Measurements from ENCODE around the gene MACROD2. TPM values are rescaled to one million over a fixed set of nuclear protein-coding genes. Genes with fewer than 3 reads are reported as not detected.

MACROD2 gene
- total RNA-seq, 4 donors from 2014 or later, result 12.6 to 60.3 (median 18.9) TPM

- TF ChIP-seq POLR2AphosphoS5 (IDR thresholded peaks at IDR 0.05) (no peak), POLR2A (IDR thresholded peaks at IDR 0.05) (no peak), EP300 (IDR thresholded peaks at IDR 0.05) (no peak)
- TF ChIP-seq, protein P1, sequence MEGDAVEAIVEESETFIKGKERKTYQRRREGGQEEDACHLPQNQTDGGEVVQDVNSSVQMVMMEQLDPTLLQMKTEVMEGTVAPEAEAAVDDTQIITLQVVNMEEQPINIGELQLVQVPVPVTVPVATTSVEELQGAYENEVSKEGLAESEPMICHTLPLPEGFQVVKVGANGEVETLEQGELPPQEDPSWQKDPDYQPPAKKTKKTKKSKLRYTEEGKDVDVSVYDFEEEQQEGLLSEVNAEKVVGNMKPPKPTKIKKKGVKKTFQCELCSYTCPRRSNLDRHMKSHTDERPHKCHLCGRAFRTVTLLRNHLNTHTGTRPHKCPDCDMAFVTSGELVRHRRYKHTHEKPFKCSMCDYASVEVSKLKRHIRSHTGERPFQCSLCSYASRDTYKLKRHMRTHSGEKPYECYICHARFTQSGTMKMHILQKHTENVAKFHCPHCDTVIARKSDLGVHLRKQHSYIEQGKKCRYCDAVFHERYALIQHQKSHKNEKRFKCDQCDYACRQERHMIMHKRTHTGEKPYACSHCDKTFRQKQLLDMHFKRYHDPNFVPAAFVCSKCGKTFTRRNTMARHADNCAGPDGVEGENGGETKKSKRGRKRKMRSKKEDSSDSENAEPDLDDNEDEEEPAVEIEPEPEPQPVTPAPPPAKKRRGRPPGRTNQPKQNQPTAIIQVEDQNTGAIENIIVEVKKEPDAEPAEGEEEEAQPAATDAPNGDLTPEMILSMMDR (IDR thresholded peaks at IDR 0.05), result no peak
Observed at GRCh38 chr20:14155361-14155760, 160.0 kb downstream of the MACROD2 start.

GRCh38 chr20:14178528-14178927, 183.2 kb downstream of the MACROD2 start:
- H3K27me3 ChIP-seq, result no peaks in the 10 kb centered on the region
- no peak for DNase-seq (ENCODE audit: low spot score in 2 of 2)
- no peaks in the 10 kb centered on the region for H3K36me3 ChIP-seq
- no peak for TF ChIP-seq POLR2A (IDR thresholded peaks at IDR 0.05)
- TF ChIP-seq, protein P1 (IDR thresholded peaks at IDR 0.05), result no peak
- no peak for TF ChIP-seq EP300 (IDR thresholded peaks at IDR 0.05)
- no peak overlapping the region for H3K4me3 ChIP-seq
- H3K9me3 ChIP-seq, result peaks cover 9% of the 10 kb centered on the region
- no peaks in the 10 kb centered on the region for H3K4me1 ChIP-seq
- WGBS, result 90% methylated on average over 4 of the region's 4 CpGs
- H3K27ac ChIP-seq, result no peak overlapping the region

More at GRCh38 chr20:14155361-14155760, 160.0 kb downstream of the MACROD2 start:
- Histone ChIP-seq H3K9me3 (no peaks in the 10 kb centered on the region), H3K27me3 (no peaks in the 10 kb centered on the region), H3K4me1 (no peaks in the 10 kb centered on the region), H3K4me3 (no peak overlapping the region), H3K36me3 (no peaks in the 10 kb centered on the region), H3K27ac (no peak overlapping the region)
- no peak for DNase-seq (ENCODE audit: low spot score in 2 of 2)
- WGBS, result 80% methylated on average over 2 of the region's 2 CpGs

DNA sequence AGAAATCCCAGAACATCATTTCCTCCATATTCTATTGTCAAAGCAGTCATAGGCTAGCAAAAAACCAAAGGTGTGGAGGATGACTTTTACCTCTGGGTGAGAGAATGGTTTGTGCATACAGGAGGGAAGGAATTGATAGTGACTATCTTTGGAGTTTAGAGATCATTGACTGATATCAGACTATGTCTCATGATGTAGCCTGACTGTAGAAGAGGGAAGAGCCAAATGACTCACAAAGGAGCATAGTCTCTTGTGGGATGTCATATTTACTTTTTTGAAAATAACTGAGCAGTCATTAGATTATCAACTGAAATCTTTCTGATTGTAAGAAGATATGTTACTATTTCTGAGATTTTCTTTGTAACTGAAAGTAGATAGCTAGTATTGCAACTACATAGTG, 183.6 kb downstream of the MACROD2 start:
- DNase-seq (ENCODE audit: low spot score in 2 of 2), result no peak
- Histone ChIP-seq H3K27ac (no peak overlapping the region), H3K27me3 (no peaks in the 10 kb centered on the region), H3K4me1 (no peaks in the 10 kb centered on the region), H3K9me3 (peaks cover 9% of the 10 kb centered on the region), H3K4me3 (no peak overlapping the region), H3K36me3 (no peaks in the 10 kb centered on the region)
- TF ChIP-seq POLR2AphosphoS5 (IDR thresholded peaks at IDR 0.05), result no peak
- TF ChIP-seq, protein P1 (IDR thresholded peaks at IDR 0.05), result no peak
- TF ChIP-seq POLR2A (IDR thresholded peaks at IDR 0.05), result no peak
- TF ChIP-seq EP300 (IDR thresholded peaks at IDR 0.05), result no peak

GRCh38 chr20:14189794-14190402, 194.6 kb downstream of the MACROD2 start:
- no peak overlapping the region for H3K4me3 ChIP-seq
- no peak for DNase-seq (ENCODE audit: low spot score in 2 of 2)
- H3K9me3 ChIP-seq, result no peaks in the 10 kb centered on the region
- no peaks in the 10 kb centered on the region for H3K4me1 ChIP-seq
- no peaks in the 10 kb centered on the region for H3K27me3 ChIP-seq
- TF ChIP-seq EP300 (IDR thresholded peaks at IDR 0.05), result no peak
- TF ChIP-seq POLR2AphosphoS5 (IDR thresholded peaks at IDR 0.05), result no peak
- TF ChIP-seq, protein P1 (IDR thresholded peaks at IDR 0.05), result no peak
- H3K36me3 ChIP-seq, result no peaks in the 10 kb centered on the region
- 40% methylated on average over 1 of the region's 1 CpG for WGBS
- H3K27ac ChIP-seq, result no peak overlapping the region

DNA sequence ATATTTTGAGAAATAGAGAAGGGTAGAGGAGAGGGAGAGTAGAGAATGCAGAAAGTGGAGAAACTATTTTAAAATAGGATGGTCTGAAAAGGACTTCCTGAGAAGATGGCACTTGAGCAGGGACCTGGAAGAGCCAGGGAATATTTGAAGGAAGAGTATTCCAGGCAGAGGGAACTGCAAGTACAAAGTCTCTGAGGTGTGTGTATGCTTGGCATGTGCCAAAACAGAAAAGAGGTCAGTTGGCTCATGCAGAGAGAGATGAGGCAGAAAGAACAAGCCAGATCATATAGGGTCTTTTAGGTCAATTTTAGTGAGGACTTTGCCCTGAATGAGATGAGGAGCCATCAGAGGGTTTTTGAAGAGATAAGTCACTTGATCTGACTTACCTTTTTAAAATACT, 196.2 kb downstream of the MACROD2 start:
- Histone ChIP-seq H3K27me3 (no peaks in the 10 kb centered on the region), H3K36me3 (no peaks in the 10 kb centered on the region), H3K4me3 (no peak overlapping the region), H3K9me3 (no peaks in the 10 kb centered on the region), H3K4me1 (no peaks in the 10 kb centered on the region), H3K27ac (no peak overlapping the region)
- DNase-seq (ENCODE audit: low spot score in 2 of 2), result no peak
- TF ChIP-seq POLR2AphosphoS5 (IDR thresholded peaks at IDR 0.05), result no peak

- no peaks in the 10 kb centered on the region for H3K36me3 ChIP-seq
- 86% methylated on average over 4 of the region's 4 CpGs for WGBS
- DNase-seq (ENCODE audit: low spot score in 2 of 2), result no peak
- H3K9me3 ChIP-seq, result no peaks in the 10 kb centered on the region
- TF ChIP-seq POLR2AphosphoS5 (IDR thresholded peaks at IDR 0.05) (no peak), POLR2A (IDR thresholded peaks at IDR 0.05) (no peak)
- H3K27ac ChIP-seq, result no peak overlapping the region
- no peaks in the 10 kb centered on the region for H3K4me1 ChIP-seq
- H3K4me3 ChIP-seq, result no peak overlapping the region
- no peaks in the 10 kb centered on the region for H3K27me3 ChIP-seq
Observed at GRCh38 chr20:14193443-14193842, 198.1 kb downstream of the MACROD2 start.

Data from suprapubic skin (tissue), 4 donors.